Posterior cingulate gyrus (tissue), 11 donors: ENCODE results near the gene TNFRSF1B.

Source experiments
- DNase-seq, 10 donors: peaks; one replicate each; pipeline versions ENCODE4 v3.0.0 to v3.0.0-alpha.2; 2020 to 2021; ENCODE audit warnings: mixed read lengths in 3 of 10
- intact Hi-C: fragments of 100-400 bp; cut with DNase I; formaldehyde crosslinking; loops from one replicate; pipeline ENCODE4 v1.15.1; 2023

TNFRSF1B gene

DNA sequence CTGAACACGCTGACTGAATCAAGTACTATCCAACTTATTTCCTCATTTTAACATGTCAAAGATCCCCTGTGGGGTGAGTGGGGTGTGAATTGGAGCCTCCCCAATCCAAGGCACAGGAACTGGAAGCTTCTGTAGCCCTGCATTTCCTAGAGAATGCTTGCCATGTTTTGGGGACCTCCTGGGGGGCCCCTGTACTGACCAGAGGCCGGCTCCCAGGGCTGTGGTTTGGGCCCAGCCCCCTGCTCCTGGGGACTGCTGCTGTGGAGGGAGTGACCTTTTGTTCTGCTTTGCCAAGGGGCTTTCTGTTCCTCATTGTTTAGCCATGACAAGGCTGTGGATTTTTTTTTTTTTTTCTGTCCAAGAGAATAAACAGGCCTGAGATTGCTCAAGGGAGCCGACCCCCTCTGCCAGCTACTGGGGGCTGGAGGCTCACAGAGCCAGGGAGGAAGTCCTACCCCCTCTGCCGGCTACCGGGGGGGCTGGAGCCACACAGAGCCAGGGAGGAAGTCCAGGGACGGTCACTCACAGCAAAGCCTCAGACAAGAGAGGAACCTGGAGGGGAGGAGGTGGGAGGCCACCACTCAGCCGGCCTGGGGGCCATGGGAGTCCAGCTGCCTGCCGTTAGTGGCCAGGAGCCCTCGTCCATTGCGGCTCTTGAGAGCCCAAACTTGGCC is 17.4 kb downstream of the TNFRSF1B start:
- intact Hi-C loops = loop anchor here (5.0 kb wide), 1 partner anchor 42 kb away; no protein-coding TSS in a partner anchor
- DNase-seq = peak in 7 of 10 donors; percentile 29 to 93 (median 49)

DNA sequence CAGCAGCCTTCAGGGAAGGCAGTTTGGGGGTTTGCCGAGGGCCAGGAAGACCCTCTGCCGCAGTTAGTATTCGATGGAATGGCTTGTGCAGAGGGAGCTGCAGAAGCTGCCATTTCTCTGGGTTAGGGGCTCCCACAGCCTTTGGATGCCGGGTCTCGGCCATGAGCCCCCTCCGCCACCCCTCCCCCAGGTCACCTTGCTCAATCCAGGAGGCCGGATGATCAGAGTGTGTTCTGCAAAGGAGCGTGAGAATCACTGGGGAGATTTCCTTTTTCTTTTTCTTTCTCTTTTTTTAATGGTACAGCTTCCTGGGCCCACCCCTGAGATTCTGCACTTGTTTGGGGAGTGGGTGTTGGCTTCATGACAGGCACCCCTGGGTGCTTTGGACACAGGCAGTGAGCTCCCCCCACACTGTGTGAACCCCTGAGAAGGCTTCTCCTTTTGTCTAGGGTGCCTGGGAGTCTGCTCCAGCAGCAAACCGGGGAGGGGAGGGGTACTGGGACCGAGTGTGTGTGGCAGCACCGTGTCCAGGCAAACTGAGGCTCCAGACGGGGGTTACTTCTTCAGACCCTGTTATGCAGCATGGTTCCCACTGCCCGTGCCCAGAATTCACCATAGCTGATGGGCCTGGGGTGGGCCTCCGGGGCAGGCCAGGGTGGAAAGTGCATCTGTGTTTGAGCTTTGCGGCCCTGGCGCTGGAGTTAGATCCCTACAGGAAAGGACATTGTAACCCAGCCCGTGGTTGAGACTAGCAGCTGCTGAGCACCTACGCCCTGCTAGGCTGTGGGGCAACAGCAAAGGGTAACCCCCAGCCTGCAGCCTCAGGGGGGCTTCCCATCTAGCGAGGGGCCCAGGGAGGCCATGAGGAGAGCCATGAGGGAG is 18.5 kb downstream of the TNFRSF1B start:
- no peak for DNase-seq
- intact Hi-C loops = no loop called here

DNA sequence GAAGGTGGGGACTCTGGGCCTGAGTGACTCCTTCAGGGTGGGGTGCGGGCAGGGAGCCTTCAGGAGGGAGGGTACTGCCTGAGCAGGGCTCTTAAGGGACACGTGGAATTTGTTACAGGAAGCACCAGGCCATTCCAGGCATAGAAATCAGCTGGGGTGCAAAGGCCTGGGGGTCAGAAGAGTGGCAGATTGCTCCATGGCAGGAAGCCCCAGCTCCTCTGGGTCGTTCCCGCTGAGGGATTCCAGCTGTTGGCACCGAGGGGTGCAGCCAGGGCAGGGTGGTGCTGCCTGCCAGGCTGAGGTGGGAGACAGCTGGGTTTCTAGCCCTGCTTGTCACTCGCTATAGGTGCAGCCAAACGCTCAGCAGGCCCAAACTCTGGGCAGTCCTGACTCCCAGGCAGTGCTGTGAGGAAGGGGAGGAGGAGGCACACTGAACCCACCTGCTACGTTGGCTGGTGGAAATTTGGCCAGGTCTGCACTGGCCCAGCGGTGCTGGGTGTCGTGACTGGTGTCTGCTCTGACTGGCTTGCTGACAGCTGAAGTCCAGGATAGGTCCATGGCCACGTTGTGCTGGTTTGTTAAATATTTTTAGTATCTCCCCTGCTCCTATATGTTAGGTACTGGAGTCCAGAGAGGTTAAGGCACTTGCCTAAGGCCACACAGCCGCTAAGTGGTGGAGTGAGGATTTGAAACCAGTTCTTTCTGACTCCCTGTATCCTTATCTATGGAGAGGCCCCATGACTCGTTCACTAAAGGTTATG is 19.3 kb downstream of the TNFRSF1B start:
- intact Hi-C loops = no loop called here
- DNase-seq = no peak

GRCh38 chr1:12186679-12186985 is 19.8 kb downstream of the TNFRSF1B start:
- DNase-seq = no peak
- intact Hi-C loops = no loop called here

- intact Hi-C loops = no loop called here
- DNase-seq = no peak
These were observed 21.3 kb downstream of the TNFRSF1B start for GRCh38 chr1:12188115-12188514.

- intact Hi-C loops = no loop called here
- DNase-seq = no peak
These were observed 22.0 kb downstream of the TNFRSF1B start for GRCh38 chr1:12188657-12189327.

DNA sequence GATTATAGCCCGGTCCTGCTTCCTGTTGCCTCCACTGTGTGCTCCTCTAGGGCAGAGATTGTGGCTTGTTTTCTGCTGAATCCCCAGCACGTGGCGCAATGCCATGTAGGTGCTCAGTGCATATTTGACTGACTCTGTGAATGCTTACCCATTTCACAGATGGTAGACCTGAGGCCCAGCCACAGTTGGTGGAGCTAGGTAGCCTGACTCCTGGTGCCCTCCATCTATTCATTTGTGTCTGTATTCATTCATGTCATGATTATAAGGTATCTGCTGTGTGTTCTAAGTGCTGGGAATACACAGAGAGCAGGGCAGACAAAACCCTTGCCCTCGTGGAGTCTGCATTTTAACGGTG is 22.5 kb downstream of the TNFRSF1B start:
- intact Hi-C loops = no loop called here

GRCh38 chr1:12191242-12192032 is 24.6 kb downstream of the TNFRSF1B start:
- intact Hi-C loops = no loop called here
- no peak for DNase-seq

More for the DNA sequence above, 22.5 kb downstream of the TNFRSF1B start:
- DNase-seq = no peak

DNA sequence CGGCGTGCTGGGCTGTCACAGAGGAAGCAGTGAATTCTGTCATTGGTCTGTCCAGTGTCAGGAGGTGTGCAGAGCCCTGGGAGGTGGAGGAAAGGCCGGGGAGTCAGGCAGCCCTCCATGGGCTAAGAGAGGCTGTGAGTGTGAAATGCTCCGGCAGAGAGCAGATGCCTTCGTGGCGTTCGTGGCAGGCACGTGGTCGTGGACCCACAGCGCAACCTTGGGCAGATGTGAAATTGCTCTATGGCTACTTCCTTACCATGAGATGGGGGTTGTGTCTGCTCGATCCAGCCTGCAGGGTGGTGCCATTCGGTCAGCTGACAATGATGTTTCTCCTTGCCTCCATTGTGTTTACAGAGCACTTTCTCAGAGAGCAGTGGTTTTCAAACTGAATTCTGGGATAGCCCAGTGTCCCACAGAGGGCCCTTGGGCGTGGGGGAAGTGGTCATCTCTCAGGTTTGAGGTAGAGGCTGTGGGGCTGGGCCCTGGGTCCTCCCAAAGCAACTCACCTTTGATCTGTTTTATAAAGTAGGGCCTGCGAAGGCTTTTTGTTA is 27.9 kb downstream of the TNFRSF1B start:
- DNase-seq = no peak
- intact Hi-C loops = no loop called here

GRCh38 chr1:12195416-12195815 is 28.6 kb downstream of the TNFRSF1B start:
- DNase-seq = no peak
- intact Hi-C loops = no loop called here

DNA sequence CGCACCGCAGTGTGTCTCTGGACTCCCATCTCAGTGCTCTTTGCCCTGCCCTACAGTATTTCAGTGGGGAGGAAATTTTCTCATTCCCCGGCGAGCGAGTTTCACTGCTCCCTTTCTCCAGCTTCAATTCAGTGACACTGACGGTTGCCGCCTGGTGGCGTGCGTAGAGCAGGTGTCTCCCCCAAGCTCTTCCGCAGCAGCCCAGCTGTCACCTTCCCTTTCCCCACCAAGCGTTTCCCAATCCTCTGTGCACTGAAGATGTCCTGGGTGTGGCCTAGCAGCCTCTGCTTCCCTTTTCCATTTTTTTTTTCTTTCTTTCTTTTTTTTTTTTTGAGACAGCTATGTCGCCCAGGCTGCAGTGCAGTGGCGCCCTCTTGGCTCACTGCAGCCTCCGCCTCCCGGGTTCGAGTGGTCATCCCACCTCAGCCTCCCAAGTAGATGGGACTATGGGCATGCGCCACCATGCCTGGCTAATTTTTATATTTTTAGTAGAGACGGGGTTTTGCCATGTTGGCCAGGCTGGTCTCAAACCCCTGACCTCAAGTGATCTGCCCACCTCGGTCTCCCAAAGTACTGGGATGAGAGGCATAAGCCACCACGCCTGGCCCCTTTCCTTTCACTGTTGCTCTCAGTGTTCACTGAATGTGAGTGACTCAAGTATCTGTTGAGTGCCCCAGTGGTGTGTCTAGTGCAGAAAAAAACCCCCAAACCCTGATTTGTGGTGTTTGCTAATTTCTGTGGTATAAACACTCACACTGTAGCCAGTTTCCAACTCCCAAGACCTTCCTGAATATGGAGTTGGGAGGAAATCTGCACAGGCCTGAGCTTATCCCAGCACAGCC is 30.1 kb downstream of the TNFRSF1B start:
- intact Hi-C loops = no loop called here
- DNase-seq = peak in 1 of 10 donors; percentile 88

DNA sequence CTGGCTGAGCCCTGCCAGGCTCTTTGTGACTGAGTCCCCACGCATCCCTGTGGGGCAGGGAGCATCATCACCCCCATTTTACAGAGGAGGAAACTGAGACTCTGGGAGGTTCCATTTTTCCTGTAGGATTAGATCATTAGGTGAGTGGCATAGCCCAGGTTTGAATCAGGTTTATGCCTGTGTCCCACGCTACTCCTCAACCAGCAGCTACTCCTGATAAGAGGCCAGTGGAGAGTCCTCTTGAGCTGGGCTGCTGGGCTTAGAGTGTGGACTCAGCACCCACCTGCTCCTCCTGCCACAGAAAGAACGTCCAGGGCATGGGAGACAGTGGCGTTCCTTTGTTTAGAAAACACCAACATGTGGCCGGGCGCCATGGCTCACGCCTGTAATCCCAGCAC is 30.7 kb downstream of the TNFRSF1B start:
- intact Hi-C loops = no loop called here
- no peak for DNase-seq

GRCh38 chr1:12200208-12200607 is 33.4 kb downstream of the TNFRSF1B start:
- intact Hi-C loops = no loop called here
- no peak for DNase-seq

DNA sequence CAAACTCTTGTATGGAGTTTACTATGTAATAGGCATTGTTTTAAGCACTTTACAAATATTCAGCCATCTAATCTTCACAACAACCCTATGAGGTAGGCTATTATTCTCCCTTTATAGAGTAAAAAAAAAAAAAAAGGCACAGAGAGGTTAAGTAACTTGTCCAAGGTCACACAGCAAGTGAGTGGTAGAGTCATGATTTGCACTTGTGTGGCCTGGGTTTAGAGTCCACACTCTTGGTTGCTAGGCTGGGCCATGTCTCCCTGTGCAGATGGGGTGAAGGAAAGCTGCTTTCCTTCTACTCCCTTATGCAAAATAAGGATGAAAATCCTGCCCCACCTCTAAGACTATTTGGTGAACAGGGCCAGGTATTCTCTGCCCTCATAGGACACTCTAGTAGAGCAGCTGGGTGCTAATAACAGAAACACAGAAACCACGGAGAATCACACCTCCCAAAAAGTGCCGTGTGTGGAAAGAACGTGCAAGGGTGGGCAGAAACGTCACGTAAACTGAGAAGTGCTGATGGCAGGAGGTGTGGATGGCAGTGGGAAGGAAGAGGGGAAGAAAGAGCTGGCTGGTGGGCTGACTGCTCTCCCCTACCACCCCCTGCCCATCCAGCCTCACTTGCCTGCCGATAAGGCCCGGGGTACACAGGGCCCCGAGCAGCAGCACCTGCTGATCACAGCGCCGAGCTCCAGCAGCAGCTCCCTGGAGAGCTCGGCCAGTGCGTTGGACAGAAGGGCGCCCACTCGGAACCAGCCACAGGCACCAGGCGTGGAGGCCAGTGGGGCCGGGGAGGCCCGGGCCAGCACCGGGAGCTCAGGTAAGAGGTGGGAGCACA is 34.8 kb downstream of the TNFRSF1B start:
- no peak for DNase-seq
- intact Hi-C loops = no loop called here

GRCh38 chr1:12202190-12202497 is 35.4 kb downstream of the TNFRSF1B start:
- intact Hi-C loops = no loop called here
- DNase-seq = no peak

GRCh38 chr1:12202577-12202976 is 35.8 kb downstream of the TNFRSF1B start:
- intact Hi-C loops = no loop called here
- no peak for DNase-seq

DNA sequence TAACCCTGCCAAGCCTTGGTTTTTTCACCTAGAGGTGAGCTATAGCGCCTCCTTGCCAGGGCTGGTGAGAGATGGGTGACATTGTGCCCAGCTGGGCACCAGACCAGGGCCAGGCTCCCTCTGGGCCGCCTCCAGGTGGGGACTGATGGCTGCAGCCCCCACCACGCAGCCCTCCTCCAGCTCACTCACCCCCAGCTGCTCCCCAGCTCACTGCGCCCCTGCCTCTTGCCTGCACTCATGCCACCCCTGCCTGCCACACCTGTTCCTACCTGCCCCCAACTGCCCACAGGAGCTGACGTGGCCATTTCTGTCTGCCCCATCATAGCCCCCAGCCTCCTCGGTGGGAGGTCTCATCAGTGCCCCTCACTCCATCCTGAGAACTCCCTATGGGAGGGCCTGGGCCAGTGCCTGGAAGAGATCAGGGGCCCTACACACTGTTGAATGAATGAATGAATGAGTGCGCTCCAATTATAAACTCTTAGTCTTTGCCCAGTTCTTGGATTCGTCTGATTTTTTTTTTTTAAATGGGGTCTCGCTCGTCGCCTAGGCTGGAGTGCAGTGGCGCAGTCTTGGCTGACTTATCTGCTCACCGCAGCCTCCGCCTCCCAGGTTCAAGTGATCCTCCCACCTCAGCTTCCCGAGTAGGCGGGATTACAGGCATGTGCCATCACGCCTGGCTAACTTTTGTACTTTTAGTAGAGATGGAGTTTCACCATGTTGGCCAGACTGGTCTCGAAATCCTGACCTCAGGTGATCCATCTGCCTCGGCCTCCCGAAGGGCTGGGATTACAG is 36.6 kb downstream of the TNFRSF1B start:
- no peak for DNase-seq
- intact Hi-C loops = no loop called here
